AG20443 (cell line): ENCODE measurements around the gene TBC1D10A.
A peak's percentile ranks its signal among the peaks of the same experiment; 100 is the strongest.

Source experiments
- DNase-seq: peaks from one replicate; pipeline ENCODE4 v3.0.0; 2012; ENCODE audit warnings: low spot score, mixed read lengths

The TBC1D10A gene, protein sequence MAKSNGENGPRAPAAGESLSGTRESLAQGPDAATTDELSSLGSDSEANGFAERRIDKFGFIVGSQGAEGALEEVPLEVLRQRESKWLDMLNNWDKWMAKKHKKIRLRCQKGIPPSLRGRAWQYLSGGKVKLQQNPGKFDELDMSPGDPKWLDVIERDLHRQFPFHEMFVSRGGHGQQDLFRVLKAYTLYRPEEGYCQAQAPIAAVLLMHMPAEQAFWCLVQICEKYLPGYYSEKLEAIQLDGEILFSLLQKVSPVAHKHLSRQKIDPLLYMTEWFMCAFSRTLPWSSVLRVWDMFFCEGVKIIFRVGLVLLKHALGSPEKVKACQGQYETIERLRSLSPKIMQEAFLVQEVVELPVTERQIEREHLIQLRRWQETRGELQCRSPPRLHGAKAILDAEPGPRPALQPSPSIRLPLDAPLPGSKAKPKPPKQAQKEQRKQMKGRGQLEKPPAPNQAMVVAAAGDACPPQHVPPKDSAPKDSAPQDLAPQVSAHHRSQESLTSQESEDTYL

DNA sequence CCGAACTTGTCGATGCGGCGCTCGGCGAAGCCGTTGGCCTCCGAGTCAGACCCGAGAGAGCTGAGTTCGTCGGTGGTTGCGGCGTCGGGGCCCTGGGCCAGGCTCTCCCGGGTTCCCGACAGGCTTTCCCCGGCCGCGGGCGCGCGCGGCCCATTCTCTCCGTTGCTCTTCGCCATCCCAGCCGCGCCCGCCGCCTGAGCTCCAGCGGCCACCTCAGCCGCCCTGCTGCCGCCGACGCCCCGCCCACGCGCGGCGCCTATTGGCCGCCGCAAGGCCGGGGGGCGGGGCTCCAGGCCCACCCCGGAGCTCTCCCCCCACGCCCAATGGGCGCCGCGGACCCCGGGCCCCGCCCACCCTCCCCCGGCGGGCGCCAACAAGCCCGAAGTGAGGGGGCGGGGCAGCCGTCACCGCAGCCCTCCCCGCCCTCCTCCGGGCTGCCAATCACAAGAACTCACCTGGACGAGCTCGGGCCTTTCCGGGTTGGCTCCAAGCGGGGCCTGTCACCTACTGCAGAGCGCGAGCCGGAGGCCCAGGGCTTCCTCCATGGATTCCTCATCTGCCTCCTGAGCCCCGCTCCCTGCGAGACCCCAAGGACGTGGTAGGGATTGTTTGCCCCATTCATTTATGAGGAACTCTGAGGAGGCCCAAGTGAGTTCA, at the start of gene TBC1D10A:
TBC1D10A (minus strand) TSS at position 236 of the 657 bp plus-strand sequence; CDS start at position 176, 60 bp downstream.
- peak; percentile 99 for DNase-seq

DNA sequence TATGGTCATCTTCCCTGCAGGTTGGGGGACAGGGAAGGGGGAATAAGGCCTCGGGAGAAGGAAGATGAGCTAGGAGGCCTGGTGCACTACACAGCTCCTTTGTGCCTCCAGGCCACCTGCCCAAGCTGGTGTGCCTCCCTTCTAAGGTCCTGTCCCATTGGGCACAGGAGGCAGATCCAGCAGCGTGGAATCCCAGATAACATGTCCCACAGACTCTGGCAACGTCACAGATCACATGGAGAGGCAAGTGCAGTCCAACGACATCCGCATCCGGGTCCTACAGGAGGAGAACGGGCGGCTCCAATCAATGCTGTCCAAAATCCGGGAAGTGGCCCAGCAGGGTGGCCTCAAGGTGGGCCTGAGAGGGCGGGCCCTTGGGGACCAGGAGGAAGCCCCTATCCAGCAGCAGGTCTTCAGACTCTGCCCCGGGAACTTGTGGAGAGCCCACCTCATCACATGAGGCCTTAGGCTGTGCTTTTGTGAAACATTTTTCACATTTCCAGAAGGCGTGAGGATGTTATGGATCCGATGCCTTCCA, 48.6 kb upstream of the TBC1D10A start:
- no peak for DNase-seq

GRCh38 chr22:30373331-30374325, 46.9 kb upstream of the TBC1D10A start:
- DNase-seq = no peak

GRCh38 chr22:30372915-30373314, 46.2 kb upstream of the TBC1D10A start:
- DNase-seq = no peak

- DNase-seq = no peak
Observed at GRCh38 chr22:30371981-30372380, 45.2 kb upstream of the TBC1D10A start.

GRCh38 chr22:30371321-30371720, 44.6 kb upstream of the TBC1D10A start:
- no peak for DNase-seq

- DNase-seq = no peak
Observed at GRCh38 chr22:30370641-30371230, 44.0 kb upstream of the TBC1D10A start.

DNA sequence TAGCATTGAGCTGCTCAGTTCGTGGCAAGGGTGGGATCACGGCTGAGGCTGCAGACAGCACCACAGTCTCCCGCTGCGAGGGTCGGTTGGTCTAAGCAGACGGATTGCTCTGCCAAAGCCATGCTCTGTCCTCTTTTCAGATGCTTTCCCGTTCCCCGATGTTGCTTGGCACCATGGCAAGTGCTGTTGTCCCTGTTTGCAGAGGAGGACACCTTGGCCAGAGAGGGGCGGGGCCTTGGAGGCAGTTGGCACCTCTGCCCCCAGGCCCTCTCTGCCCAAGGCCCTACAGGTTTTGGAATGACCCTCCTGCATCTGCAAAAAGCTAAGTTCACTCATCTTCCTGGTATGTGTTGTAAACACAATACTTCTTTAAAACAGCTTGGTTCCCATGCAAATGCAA, 41.7 kb upstream of the TBC1D10A start:
- no peak for DNase-seq

DNA sequence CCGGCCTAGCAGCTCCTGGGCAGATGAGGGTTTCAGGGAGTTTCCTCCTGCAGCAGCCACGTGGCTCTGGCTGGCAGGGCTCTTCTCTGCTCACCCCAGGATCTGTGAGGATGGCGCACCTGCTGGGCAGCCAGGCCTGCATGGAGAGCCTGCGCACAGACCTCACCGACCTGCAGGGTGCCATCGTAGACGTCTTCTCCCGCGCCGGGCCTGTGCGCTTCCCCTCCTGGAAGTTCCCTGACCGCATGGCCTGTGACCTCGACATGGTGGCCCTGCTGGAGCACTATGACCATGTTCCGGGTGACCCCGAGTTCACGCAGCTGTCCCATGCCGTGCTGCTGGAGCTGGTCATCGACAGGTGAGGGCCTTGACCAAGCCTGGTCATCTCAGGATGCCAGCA, 39.1 kb upstream of the TBC1D10A start:
- no peak for DNase-seq

- DNase-seq = no peak
Observed at GRCh38 chr22:30362651-30363281, 36.0 kb upstream of the TBC1D10A start.

GRCh38 chr22:30361916-30362650, 35.3 kb upstream of the TBC1D10A start:
- DNase-seq = no peak

DNA sequence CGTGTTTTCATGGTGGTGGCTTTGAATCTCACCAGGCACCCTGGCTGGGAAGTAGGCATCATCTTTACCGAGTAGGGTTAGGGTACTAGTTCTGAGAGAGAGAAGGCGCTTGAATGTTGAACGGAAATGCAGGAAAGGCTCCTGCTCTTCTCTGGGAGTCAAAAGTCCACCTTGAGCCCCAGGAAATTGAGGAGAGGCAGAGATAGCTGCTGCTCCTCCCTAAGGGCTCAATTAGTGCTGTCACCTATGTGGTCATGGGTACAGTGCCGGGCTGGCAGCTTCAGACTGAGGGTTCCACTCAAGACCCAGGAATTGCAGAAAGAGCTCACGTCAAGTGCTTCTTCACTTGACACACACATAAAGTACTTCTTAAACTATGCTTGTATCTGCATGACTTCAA, 31.8 kb upstream of the TBC1D10A start:
- DNase-seq = no peak

DNA sequence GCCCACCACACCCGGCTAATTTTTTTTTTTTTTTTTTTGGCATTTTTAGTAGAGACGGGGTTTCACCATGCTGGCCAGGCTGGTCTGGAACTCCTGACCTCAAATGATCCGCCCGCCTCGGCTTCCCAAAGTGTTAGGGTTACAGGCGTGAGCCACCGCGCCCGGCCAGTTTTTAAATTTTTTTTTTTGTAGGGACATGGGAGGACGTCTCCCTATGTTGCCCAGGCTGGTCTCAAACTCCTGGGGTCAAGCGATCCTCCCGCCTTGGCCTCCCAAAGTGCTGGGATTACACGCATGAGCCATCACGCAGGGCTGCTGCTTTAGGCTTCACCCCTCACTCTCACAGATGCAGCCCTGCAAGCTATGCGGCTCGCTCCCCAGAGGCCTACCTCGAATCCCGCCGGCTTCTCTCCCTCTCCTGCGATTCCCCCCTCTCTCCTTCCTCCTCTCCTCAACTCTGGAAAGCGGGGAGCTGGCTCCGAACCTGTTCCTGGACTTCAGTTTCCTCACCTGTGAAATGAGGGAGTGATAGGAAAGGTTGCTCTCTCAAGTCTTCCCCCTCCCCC, 31.0 kb upstream of the TBC1D10A start:
- DNase-seq = no peak

- DNase-seq = no peak
Observed at GRCh38 chr22:30357236-30357570, 30.5 kb upstream of the TBC1D10A start.

DNA sequence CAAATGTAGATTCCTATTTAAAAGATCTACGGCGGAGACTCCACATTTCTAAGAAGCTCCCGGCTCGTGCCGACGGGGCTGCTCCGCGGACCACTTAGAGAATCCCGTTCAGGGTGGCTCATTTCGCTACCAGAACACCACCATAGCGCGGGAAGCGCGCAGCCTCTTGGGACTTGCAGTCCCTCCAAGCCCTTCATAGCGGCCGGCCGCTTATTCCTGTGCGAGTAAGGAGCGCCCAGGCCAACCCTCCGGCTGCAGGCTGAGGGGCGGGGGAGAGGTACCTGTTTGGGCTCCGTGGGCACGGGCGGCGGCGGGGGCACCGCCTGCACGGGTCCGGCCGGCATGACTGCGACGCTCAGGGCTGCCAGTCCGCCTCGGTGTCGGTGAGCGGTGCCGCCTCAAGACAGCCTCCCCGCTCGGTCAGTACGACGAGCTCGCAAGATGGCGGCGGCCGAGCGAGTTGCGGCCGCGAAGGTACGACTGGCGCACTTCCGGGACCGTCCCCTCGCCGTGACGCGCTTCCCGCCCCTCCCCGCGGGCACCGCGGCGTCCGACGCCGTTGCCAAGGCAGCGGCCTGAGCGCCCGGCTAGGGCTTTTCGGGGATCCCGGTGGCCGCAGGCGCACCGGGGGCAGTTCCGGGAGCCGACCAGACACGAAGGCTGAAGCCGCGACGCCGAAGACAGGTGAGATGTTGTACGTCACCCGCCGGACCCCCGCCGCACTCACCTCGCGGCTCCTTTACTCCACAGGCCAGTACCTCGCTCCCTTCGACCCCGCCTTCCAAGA, 29.9 kb upstream of the TBC1D10A start, which contains the start of the genes CCDC157 and SF3A1:
CCDC157 (plus strand) TSS at position 559 of the 787 bp plus-strand sequence. CDS start 8,994 bp downstream, outside the sequence.
SF3A1 (minus strand) TSS at position 446 of the 787 bp plus-strand sequence; CDS start at position 344, 102 bp downstream.
- peak; percentile 97 for DNase-seq

DNA sequence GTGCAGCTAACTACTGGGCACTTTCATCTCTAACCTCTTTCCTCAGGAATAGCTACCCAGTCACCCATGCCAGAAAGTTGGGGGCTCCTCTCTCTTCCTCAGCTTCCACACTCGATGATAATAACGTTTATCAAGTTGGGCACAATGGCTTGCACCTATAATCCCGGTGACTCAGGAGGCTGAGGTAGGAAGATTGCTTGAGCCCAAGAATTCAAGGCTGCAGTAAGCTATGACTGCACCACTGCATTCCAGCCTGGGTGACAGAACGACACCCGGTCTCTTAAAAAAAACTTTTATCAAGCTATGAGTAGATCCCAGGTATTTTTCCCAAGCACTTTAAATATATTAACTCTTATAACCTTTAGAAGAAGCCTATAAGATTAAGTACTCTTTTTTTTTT, 27.9 kb upstream of the TBC1D10A start:
- DNase-seq = no peak

DNA sequence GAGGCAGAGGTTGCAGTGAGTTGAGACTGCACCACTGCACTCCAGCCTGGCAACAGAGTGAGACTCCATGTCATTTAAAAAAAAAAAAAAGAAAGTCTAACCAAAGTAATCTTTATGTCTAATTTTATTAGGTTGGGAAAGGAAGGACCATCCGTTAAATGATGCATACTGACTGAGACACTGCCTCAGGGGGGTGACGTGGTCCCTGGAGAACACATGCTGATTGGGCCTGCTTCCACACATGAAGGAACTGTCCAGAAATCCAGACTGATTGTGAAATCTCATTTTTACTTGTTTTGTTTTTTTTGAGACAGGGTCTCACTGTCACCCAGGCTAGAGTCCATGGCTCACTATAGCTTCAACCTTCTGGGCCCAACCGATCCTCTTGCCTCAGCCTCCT, 24.5 kb upstream of the TBC1D10A start:
- no peak for DNase-seq

DNA sequence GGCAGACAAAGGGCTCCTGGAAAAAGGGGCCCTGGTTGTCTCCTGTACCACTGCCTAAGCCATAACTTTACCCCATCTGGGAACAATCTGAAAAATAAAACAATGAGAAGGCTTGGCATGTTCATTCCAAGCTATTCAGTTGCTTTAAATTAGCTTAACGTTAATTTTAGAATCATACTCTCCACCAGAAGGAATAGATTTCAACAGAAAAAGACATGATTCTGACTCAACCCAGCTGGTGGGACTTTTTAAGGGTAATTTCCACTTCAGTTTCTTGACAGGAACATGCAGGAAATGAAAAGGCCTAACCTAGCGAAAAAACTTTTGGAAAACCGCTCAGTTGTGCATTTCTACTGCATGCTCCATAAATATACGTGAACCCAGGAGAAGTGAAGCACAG, 22.1 kb upstream of the TBC1D10A start:
- DNase-seq = peak; percentile 47

DNA sequence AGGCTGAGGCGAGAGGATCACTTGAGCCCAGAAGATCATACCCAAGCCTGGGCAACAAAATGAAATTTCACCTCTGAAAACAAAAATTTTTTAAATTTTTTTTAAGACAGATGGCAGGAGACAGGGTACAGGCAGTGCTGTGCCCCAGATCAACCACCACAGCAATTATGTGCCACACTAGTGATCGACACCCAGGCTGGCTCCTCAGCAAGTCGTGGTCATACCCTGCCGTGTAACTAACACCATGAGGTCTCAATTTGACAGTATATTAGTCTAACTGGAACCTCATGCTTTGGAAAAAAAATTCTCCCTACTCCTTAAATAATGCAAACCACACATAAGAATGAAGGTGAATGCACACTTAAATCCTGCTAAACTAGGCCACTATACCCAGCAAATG, 21.7 kb upstream of the TBC1D10A start:
- DNase-seq = no peak
